B cell (primary cell): ENCODE measurements around the gene AP2M1. TPM values are rescaled to one million over a fixed set of nuclear protein-coding genes. Genes with fewer than 3 reads are reported as not detected.

Experiments
- ATAC-seq: fragments of 200-7000 bp; cut with Tn5 transposase; one replicate; pipeline ENCODE4 v1.10.0; 2021; ENCODE audit warnings: low read depth, mild to moderate bottlenecking, moderate number of reproducible peaks, moderate library complexity
- CTCF ChIA-PET: fragments of 350-600 bp; sonication (Branson Sonifier 250); formaldehyde crosslinking; loops from one replicate; lab custom pipeline; 2021; ENCODE audit warnings: antibody characterized with exemption, inconsistent platforms; lab: Charles Lee
- POLR2A ChIA-PET: fragments of 350-600 bp; sonication (Branson Sonifier 250); formaldehyde crosslinking; loops from one replicate; lab custom pipeline; 2021; ENCODE audit warnings: antibody characterized with exemption; lab: Charles Lee
- DNase-seq: peaks from one replicate; pipeline ENCODE4 v3.0.0; 2013
- H2AFZ ChIP-seq: 2 replicates; pipeline ENCODE4 v1.6.1; 2012; ENCODE audit warnings: mild to moderate bottlenecking, low read depth, low read length; ENCODE audit not compliant: insufficient read depth, poor library complexity, severe bottlenecking
- H3K27ac ChIP-seq, 2 donors: 1 replicate in 1 of 2; 2 replicates in 1 of 2; pipeline ENCODE4 v1.5.1; 2012 to 2013; ENCODE audit warnings: low read length in 2 of 2, mild to moderate bottlenecking in 2 of 2, moderate library complexity in 1 of 2
- H3K27me3 ChIP-seq, 4 experiments: fragments of 200-600 bp in 1 of 4; sonication (generic) in 1 of 4; replicated peaks in 1 of 4; 1 replicate in 2 of 4; 2 replicates in 2 of 4; pipeline versions ENCODE4 v1.6.1 to v1.7.0; 2013 to 2016; ENCODE audit warnings: low read length in 3 of 4, mild to moderate bottlenecking in 2 of 4, mixed read lengths in 1 of 4, moderate library complexity in 1 of 4; ENCODE audit not compliant: insufficient read depth in 4 of 4, control insufficient read depth in 3 of 4; ENCODE audit errors: control extremely low read depth in 1 of 4
- H3K36me3 ChIP-seq, 2 experiments: replicated peaks in 1 of 2; 1 replicate in 1 of 2; 2 replicates in 1 of 2; pipeline versions ENCODE4 v1.6.1 to v1.7.1; 2013; ENCODE audit warnings: low read length in 1 of 2; ENCODE audit not compliant: insufficient read depth in 2 of 2, control insufficient read depth in 1 of 2; ENCODE audit errors: control extremely low read depth in 1 of 2, extremely low read depth in 1 of 2
- H3K4me1 ChIP-seq, 2 donors: fragments of 200-600 bp in 1 of 2; sonication (generic) in 1 of 2; 1 replicate in 1 of 2; 2 replicates in 1 of 2; pipeline versions ENCODE4 v1.5.1 to v1.6.1; 2013 to 2017; ENCODE audit warnings: low read length in 2 of 2; ENCODE audit not compliant: control insufficient read depth in 2 of 2, insufficient read depth in 2 of 2
- H3K4me2 ChIP-seq: replicated peaks from 2 replicates; pipeline ENCODE3; 2012; ENCODE audit warnings: mild to moderate bottlenecking, low read depth, low read length; ENCODE audit not compliant: poor library complexity, severe bottlenecking
- H3K4me3 ChIP-seq, 5 experiments: fragments of 200-600 bp in 1 of 5; sonication (generic) in 1 of 5; 1 replicate in 3 of 5; 2 replicates in 2 of 5; pipeline versions ENCODE4 v1.5.1 to v1.7.0; 2011 to 2016; ENCODE audit warnings: low read length in 4 of 5, mild to moderate bottlenecking in 4 of 5, low read depth in 2 of 5, control low read depth in 1 of 5, moderate library complexity in 1 of 5; ENCODE audit not compliant: insufficient read depth in 1 of 5; ENCODE audit errors: control extremely low read depth in 1 of 5, extremely low read depth in 1 of 5
- H3K79me2 ChIP-seq: fragments of 200-600 bp; sonication (generic); one replicate; pipeline ENCODE4 v1.6.0; 2016; ENCODE audit warnings: low read length; ENCODE audit not compliant: control insufficient read depth, insufficient read depth
- H3K9ac ChIP-seq: fragments of 200-600 bp; sonication (generic); 2 replicates; pipeline ENCODE4 v1.6.1; 2017; ENCODE audit warnings: mild to moderate bottlenecking, low read length, moderate library complexity
- H3K9me3 ChIP-seq, 3 donors: one replicate each; pipeline versions ENCODE4 v1.6.1 to v1.7.1; 2013; ENCODE audit warnings: low read length in 2 of 3; ENCODE audit not compliant: control insufficient read depth in 2 of 3, insufficient read depth in 1 of 3; ENCODE audit errors: control extremely low read depth in 1 of 3
- H4K20me1 ChIP-seq: 2 replicates; pipeline ENCODE4 v1.6.0; 2012; ENCODE audit warnings: mild to moderate bottlenecking, low read length; ENCODE audit not compliant: insufficient read depth, control insufficient read depth, poor library complexity, severe bottlenecking
- H3K27ac Mint-ChIP-seq: one replicate; pipeline ENCODE4 v1.8.0; 2021; ENCODE audit warnings: mixed read lengths
- H3K27me3 Mint-ChIP-seq: one replicate; pipeline ENCODE4 v1.8.0; 2021; ENCODE audit warnings: mixed read lengths
- H3K4me1 Mint-ChIP-seq: one replicate; pipeline ENCODE4 v1.8.0; 2021; ENCODE audit warnings: mixed read lengths
- H3K4me3 Mint-ChIP-seq: one replicate; pipeline ENCODE4 v1.8.0; 2021; ENCODE audit warnings: mixed read lengths
- H3K9me3 Mint-ChIP-seq: one replicate; pipeline ENCODE4 v1.8.0; 2022; ENCODE audit warnings: mixed read lengths; ENCODE audit not compliant: insufficient read depth
- EZH2 ChIP-seq: IDR thresholded peaks from 2 replicates; pipeline ENCODE4 v1.6.1; 2012; ENCODE audit warnings: borderline replicate concordance, low read depth, mild to moderate bottlenecking, moderate library complexity, low read length; ENCODE audit not compliant: insufficient read depth, poor library complexity, severe bottlenecking
- WGBS: methylation state at CpG from one replicate; pipeline ENCODE4 v1.1.5; 2013; ENCODE audit warnings: missing lambda C conversion rate; ENCODE audit not compliant: insufficient coverage; 5-methylcytosine and 5-hydroxymethylcytosine counted together
- intact Hi-C: fragments of 100-400 bp; cut with micrococcal nuclease; formaldehyde crosslinking; loops from one replicate; pipeline ENCODE4 v1.10.0; 2022
- polyA plus RNA-seq: library from polyadenylated mRNA; depleted of rRNA; stranded (reverse); fragments of >200 nt; gene quantifications from 2 replicates; pipeline ENCODE4 v1.2.3, GENCODE V29; 2012
- total RNA-seq, 2 donors: library from RNA; stranded (reverse); fragments of 120-200 nt in 1 of 2; gene quantifications; 1 replicate in 1 of 2; 2 replicates in 1 of 2; pipeline versions ENCODE4 v1.2.3 to v1.2.4, GENCODE V29; 2013 to 2022
- TF ChIP-seq, protein P1 (sequence below): fragments of 200-600 bp; IDR thresholded peaks from one replicate; pipeline ENCODE4 v1.8.0; 2022; ENCODE audit warnings: antibody characterized with exemption, mild to moderate bottlenecking

Gene AP2M1
- total and polyA plus RNA-seq, 2 donors (not counting 1 experiment from before 2014, with no cell fraction given): 171 to 207 TPM

DNA sequence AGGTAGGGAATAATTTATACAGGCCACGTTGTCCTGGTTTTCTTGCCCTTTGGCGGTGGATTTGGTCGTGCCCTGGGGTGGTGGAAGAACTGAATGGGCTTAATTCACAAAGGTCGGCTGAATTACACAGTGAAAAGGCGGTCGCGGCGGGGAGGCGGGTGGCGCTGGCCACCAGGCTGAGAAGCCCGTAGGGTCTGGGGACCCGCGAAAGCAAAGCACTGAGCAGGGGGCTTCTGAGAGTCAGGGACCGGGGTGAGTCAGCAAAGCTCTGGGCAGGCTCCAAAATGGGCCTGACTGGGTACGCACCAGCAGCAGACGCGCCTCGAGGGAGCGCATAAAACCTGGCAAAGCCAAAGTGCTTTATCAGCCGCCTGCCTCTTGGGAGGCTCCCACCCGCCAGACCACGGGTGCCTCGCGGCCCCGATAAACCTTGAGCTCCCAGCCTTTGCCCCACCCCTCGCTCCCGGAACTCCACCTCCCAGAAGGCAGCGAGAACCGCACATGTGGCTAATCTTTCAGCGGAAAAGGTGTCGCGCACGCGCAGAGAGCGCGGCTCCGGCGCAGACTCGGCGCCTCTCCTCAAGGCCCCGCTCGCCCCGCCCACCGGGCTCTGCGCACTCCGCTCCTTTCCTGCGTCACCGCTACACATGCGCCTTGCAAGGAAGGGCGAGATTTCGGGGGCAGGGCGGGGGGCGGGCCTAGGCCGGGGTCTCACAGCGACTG lies 11.0 kb downstream of the AP2M1 start:
- Histone ChIP-seq H3K4me3 (peak overlapping the region; percentile 70 to 100 (median 97)), H3K27ac (peak overlapping the region; percentile 48 to 68), H3K36me3 (peaks cover 4 to 65% of the 10 kb centered on the region in 2 experiments), H2AFZ (peak overlapping the region; percentile 95), H3K27me3 (no peaks in the 10 kb centered on the region), H3K9me3 (no peaks in the 10 kb centered on the region), H3K79me2 (peaks cover 40% of the 10 kb centered on the region), H4K20me1 (peaks cover 27% of the 10 kb centered on the region), H3K9ac (peak overlapping the region; percentile 84), H3K4me2 (peak overlapping the region; percentile 92), H3K4me1 (peaks cover 17 to 21% of the 10 kb centered on the region in 2 donors)
- Mint-ChIP-seq H3K4me3 (peak overlapping the region; percentile 99), H3K27me3 (no peaks in the 10 kb centered on the region), H3K27ac (peak overlapping the region; percentile 94), H3K9me3 (no peaks in the 10 kb centered on the region), H3K4me1 (peaks cover 33% of the 10 kb centered on the region)
- DNase-seq (peak; percentile 100), ATAC-seq (peak; percentile 94)
- POLR2A ChIA-PET: interaction anchor here (0.8 to 1.1 kb wide), 5 partner anchors 8 to 52 kb away, joined by 3 to 7 read pairs (median 4); partner anchors contain the start of genes AP2M1 and EIF2B5
- TF ChIP-seq EZH2: no peak
- TF ChIP-seq, protein P1, sequence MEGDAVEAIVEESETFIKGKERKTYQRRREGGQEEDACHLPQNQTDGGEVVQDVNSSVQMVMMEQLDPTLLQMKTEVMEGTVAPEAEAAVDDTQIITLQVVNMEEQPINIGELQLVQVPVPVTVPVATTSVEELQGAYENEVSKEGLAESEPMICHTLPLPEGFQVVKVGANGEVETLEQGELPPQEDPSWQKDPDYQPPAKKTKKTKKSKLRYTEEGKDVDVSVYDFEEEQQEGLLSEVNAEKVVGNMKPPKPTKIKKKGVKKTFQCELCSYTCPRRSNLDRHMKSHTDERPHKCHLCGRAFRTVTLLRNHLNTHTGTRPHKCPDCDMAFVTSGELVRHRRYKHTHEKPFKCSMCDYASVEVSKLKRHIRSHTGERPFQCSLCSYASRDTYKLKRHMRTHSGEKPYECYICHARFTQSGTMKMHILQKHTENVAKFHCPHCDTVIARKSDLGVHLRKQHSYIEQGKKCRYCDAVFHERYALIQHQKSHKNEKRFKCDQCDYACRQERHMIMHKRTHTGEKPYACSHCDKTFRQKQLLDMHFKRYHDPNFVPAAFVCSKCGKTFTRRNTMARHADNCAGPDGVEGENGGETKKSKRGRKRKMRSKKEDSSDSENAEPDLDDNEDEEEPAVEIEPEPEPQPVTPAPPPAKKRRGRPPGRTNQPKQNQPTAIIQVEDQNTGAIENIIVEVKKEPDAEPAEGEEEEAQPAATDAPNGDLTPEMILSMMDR: no peak
- intact Hi-C loops: loop anchor here (1.0 to 5.0 kb wide), 10 partner anchors 11 to 527 kb away; partner anchors contain the start of genes ABCC5, AP2M1, DVL3 and EEF1AKMT4
- CTCF ChIA-PET: interaction anchor here (0.9 to 1.9 kb wide), 5 partner anchors 12 to 301 kb away, joined by 3 to 9 read pairs (median 3); partner anchors contain the start of genes EEF1AKMT4 and PARL
- WGBS: 5% methylated on average over 55 of the region's 55 CpGs
